T-helper 2 cell (primary cell): ENCODE data around the gene B3GLCT.

Experiments used
- DNase-seq, 5 experiments: peaks; one replicate each; pipeline versions ENCODE4 v3.0.0 to v3.0.0-alpha.2; 2012 to 2022

Gene B3GLCT

DNA sequence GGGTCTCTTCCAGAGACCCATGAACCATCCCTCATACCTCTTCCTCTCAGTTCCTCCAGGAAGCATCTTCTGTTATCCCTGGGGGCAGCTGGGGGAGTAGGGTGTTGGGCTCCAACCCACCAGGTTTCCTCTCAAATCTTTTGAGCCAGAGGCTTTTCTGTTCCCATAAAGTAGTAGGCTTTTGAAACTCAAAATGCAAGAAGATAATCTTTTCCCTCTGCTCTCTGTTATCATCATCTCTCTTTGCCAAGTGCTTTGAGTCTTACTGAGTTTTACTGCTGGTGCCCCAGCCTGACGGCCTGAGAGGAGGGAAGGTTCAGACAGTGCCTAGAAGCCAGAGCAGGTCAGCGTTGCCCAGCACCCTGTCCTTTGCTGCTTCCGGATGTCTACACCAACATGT, 157.2 kb downstream of the B3GLCT start:
- no peak for DNase-seq

DNA sequence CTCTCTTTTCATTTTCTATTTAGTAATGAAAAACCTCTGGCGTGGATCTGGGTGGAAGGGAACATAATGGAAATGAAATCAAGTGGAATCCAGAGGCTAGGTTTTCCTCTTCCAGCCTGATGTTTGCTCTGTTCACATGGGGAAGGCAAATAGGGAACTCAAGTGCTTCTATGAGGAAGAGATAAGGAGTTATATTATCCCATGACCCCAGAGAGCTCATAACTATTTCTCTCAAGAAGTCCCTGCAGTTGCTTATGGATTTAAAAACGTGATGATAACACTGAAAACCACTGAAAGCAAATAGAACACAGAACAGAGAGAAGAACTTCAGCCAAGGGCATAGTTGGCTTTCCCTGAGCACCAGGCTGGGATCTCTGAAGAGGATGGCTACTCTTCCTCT, 157.8 kb downstream of the B3GLCT start:
- no peak for DNase-seq

DNA sequence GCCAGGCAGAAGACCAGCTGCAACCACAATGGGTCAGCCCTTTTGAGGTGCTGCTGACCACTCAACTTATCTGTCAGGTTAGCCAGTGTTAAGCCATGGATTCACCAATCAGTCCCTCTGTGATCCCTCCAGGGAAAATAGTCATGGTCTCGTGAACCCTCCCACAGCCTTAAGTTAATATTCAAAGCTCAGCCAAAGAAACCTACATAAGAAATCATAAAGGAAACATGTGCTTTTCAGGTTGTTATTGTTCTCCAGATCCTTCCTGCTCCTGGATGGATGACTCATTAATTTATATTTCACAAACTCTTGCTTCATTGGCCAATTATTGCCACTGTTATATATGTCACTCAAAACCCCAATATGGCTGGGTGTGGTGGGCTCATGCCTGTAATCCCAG, 161.9 kb downstream of the B3GLCT start:
- DNase-seq, result no peak

DNA sequence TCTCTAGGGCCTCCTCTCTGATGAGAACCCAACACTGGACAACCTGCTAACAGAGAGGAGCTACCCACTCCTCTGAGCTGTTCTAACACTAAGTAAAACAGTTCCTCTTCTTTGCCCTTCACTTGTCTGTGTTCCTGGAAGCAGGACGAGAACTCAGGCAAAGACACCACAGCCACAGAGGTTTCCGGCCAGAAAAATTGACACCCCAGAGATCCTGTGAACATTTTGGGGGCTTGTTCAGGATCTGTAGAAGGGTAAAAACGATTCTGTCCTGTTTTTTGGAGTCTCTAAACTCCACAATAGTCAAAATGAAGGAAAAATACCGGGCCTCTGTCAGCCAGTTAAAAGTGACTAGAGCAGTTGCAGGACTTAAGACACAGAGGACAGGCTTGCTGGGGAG, 165.9 kb downstream of the B3GLCT start:
- DNase-seq, result no peak

DNA sequence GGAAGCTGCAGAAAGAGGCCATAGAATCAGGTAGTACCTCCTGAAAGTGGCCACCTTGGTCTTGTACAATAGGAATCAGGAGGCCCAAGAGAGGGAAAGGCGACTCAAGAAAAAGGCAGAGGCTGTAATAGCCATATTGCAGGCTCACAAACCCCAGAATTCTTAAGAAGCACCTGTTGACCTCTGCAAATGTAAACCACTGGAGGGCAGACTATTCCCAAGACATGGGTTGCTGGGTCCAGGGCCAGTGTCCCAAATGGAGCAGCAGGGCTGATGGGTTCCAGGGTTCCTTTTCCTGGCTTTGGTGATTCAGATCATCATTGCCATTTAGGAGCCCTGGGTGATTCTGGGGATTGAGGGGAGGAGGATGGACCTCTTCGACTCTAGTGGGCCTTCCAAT, 167.6 kb downstream of the B3GLCT start:
- DNase-seq, result peak in 1 of 5 experiments; percentile 19

DNA sequence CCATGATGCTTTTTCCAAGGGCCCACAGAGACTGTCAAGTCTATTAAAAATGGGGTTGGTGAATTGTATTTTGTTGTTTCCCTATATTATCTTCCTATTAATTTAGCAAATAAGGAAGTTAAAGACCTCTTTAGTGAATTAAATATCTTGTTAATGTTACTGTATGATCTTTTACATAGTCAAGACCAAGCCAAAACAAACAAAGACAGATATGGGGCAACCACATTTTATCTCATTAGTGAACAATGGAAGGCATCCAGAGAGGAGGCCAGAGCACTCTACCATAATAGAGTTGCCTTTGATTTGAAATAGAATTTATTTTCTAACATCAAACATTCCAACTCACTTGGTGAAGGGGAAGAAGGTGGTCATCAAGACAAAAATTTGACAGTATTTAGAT, 169.4 kb downstream of the B3GLCT start:
- no peak for DNase-seq

DNA sequence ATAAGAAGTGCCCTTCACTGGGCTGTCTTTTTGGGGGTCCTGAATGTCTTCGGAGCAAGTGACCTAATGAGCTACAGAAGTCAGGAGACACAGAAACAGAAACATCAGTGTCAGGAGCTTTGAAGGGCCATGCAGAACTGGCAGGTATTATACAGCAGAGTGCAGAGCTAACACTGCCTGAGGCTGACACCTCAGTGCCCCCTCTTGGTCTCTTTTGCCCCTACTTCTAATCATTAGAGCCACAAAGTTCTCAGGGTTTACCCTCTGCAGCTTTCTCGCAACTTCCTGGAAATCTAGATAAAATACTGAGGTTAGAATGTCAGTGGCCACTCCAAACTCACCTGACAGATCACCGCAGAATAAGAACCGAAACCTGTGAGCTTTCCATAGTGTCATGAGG, 172.7 kb downstream of the B3GLCT start:
- DNase-seq, result no peak

DNA sequence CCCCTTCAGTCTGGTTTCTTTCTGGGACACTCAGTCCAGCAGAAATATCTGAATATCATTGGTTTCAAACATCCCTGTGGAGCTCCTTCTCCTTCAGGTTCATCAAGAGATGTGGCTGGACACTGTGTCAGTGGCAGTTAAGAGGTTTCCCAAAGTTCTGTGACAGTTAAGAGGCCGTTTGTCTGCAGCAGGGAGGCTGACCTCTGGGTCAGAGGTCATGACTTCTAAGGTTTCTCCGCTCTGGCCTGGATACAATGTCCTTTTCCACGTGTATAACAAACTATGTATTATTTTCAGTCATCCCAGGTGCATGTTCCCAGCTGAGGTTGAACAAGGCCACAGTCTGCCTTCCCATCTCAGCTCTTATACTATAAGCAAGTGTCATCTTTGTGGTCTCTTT, 174.9 kb downstream of the B3GLCT start:
- no peak for DNase-seq

DNA sequence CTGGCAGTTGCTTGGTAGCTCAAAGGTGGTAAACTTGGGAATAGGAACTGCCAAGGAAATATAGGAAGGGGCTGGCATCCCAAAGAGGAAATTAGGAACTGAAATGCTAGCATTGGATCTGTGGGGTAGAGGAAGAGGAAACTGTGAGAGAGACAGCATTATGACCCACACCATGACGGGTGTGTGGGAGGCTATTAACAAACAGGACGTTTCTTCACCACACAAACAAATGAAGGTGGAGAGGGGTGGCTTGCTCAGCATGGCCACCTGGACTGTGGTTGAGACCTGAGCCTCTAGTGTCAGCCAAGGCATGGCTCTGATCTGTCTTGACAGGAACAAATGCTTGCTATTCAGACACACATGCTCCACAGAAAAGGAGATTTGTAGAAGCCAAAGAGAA, 178.2 kb downstream of the B3GLCT start:
- DNase-seq, result no peak

DNA sequence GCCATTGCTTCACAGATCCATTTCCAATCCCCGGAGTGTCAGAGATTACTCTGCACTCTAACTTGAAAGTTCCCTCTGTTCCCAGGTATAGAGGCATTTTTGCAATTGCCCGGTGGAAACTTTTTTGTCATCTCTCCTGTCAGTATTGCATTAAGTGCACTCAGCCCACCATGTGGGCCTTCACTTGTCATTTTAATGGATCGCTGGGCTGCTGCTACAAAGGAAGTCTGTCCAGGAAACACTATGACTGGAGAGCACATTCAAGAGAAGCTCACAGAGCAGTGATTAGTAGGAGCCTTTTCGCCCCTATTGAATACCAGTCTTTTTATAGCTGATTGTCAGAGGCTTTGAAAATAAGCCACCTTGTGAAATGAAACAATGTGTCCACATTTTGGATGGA, 180.9 kb downstream of the B3GLCT start:
- DNase-seq, result no peak
